Measurements from ENCODE around the gene FBLN1. TPM values are rescaled to one million over a fixed set of nuclear protein-coding genes. Genes with fewer than 3 reads are reported as not detected.

Gene FBLN1
- total and polyA plus RNA-seq, 2 donors (not counting 3 experiments of a cell fraction or from before 2014, with no cell fraction given) = 1.2 to 4.0 TPM

GRCh38 chr22:45565973-45566372 is 63.3 kb downstream of the FBLN1 start:
- DNase-seq (ENCODE audit: low read depth, low spot score) = no peak
- TF ChIP-seq EZH2 (IDR thresholded peaks at IDR 0.05; ENCODE audit: borderline replicate concordance, low read depth, low read length, severe bottlenecking) (no peak), POLR2AphosphoS5 (IDR thresholded peaks at IDR 0.05; ENCODE audit: insufficient read depth, low read depth, low read length) (no peak), JUN (IDR thresholded peaks at IDR 0.05; ENCODE audit: borderline replicate concordance, insufficient read depth, insufficient read length, low read depth) (no peak), CTCF (IDR thresholded peaks at IDR 0.05; ENCODE audit: extremely low read depth in 1 of 2, insufficient read depth in 1 of 2, low read depth in 1 of 2, low read length in 2 of 2) (no peak), GATA2 (IDR thresholded peaks at IDR 0.05; ENCODE audit: insufficient read depth, insufficient read length, low read depth, low read length) (no peak), POLR2A (IDR thresholded peaks at IDR 0.05; ENCODE audit: low read depth, low read length) (no peak), MYC (IDR thresholded peaks at IDR 0.05; ENCODE audit: low read depth, low read length) (no peak), MAX (IDR thresholded peaks at IDR 0.05; ENCODE audit: insufficient read depth, insufficient read length) (no peak), FOS (IDR thresholded peaks at IDR 0.05; ENCODE audit: borderline replicate concordance, insufficient read depth, low read length) (no peak)
- intact Hi-C loops (cut with micrococcal nuclease) = no loop called here
- H3K4me1 ChIP-seq (ENCODE audit: control insufficient read depth, extremely low read depth, insufficient read depth, low read length) = no peaks in the 10 kb centered on the region
- H4K20me1 ChIP-seq (replicated peaks; ENCODE audit: control insufficient read depth, extremely low read depth, insufficient read depth, low read length) = no peaks in the 10 kb centered on the region
- FAIRE-seq = no peak
- no peaks in the 10 kb centered on the region for H3K9me3 ChIP-seq (replicated peaks; ENCODE audit: control insufficient read depth, insufficient read depth, low read length)
- BruUV-seq (replicated peaks) = no TSS peak
- H3K27ac ChIP-seq (ENCODE audit: insufficient read depth, low read depth, low read length) = no peak overlapping the region
- no peaks in the 10 kb centered on the region for H3K9me1 ChIP-seq (replicated peaks; ENCODE audit: control insufficient read depth, extremely low read depth, insufficient read depth, low read length)
- H3K27me3 ChIP-seq (ENCODE audit: control insufficient read depth in 2 of 2, insufficient read depth in 2 of 2, low read length in 2 of 2) = peaks cover 0 to 7% of the 10 kb centered on the region in 2 experiments
- dilution Hi-C loops (cut with MboI; ENCODE audit: extremely low pct_ligation_motif_present, low sequenced_read_pairs) = no loop called here
- no peak overlapping the region for H3K9ac ChIP-seq (replicated peaks; ENCODE audit: extremely low read depth, insufficient read depth, low read length)
- POLR2A ChIA-PET = no interaction called here
- H3K79me2 ChIP-seq (ENCODE audit: control insufficient read depth, insufficient read depth, low read length) = no peaks in the 10 kb centered on the region
- CTCF ChIA-PET = interaction anchor here (3.4 kb wide), 1 partner anchor 12 kb away, joined by 13 read pairs; no protein-coding TSS in a partner anchor
- no peak overlapping the region for H3K4me3 ChIP-seq (replicated peaks in 1 of 3; ENCODE audit: insufficient read depth in 1 of 3, low read depth in 1 of 3, low read length in 3 of 3)
- no peaks in the 10 kb centered on the region for H3K36me3 ChIP-seq (ENCODE audit: control insufficient read depth in 2 of 2, extremely low read depth in 1 of 2, insufficient read depth in 2 of 2, low read length in 2 of 2)
- H2AFZ ChIP-seq (ENCODE audit: low read depth, low read length) = no peak overlapping the region
- H3K4me2 ChIP-seq (ENCODE audit: insufficient read depth, low read length) = no peak overlapping the region

All from endothelial cell of umbilical vein (primary cell).